K562 (cell line): ENCODE results near the gene CDC20. TPM values are rescaled to one million over a fixed set of nuclear protein-coding genes. Genes with fewer than 3 reads are reported as not detected.

Experiments
- BRD9 ChIP-seq: fragments of 450-650 bp; IDR thresholded peaks from 2 replicates; pipeline ENCODE4 v1.6.1; 2018; ENCODE audit warnings: low read depth; ENCODE audit not compliant: partially characterized antibody
- E4F1 ChIP-seq: fragments of 250-450 bp; sonication (Bioruptor Pico); IDR thresholded peaks from 2 replicates; pipeline ENCODE4 v1.5.0; 2021; ENCODE audit warnings: mild to moderate bottlenecking, borderline replicate concordance
- EP400 ChIP-seq: fragments of 450-650 bp; IDR thresholded peaks from 2 replicates; pipeline ENCODE4 v1.6.1; 2017; ENCODE audit warnings: antibody characterized with exemption, mild to moderate bottlenecking, moderate library complexity
- GTF2A2 ChIP-seq: IDR thresholded peaks from 2 replicates; pipeline ENCODE4 v1.6.1; 2016; ENCODE audit warnings: mild to moderate bottlenecking, missing genetic modification characterization, missing compliant biosample characterization
- GTF2B ChIP-seq: IDR thresholded peaks from 2 replicates; pipeline ENCODE4 v1.6.1; 2011; ENCODE audit not compliant: insufficient read length; ENCODE audit errors: extremely low read depth
- HNRNPH1 ChIP-seq: fragments of 200-400 bp; formaldehyde crosslinking; optimal IDR thresholded peaks from 2 replicates; pipeline ENCODE3; 2017; ENCODE audit warnings: low read depth, mild to moderate bottlenecking, low read length, moderate library complexity
- MNT ChIP-seq, 2 experiments: fragments of 450-650 bp; conservative IDR thresholded peaks; 2 replicates each; pipeline ENCODE4 v1.6.1; 2017; ENCODE audit warnings: mild to moderate bottlenecking in 2 of 2, moderate library complexity in 2 of 2
- PHF20 ChIP-seq: fragments of 450-650 bp; IDR thresholded peaks from 2 replicates; pipeline ENCODE4 v1.6.1; 2018; ENCODE audit not compliant: partially characterized antibody
- SMARCB1 ChIP-seq: IDR thresholded peaks from 2 replicates; pipeline ENCODE4 v1.6.1; 2011; ENCODE audit warnings: improper control_type of control experiment, low read depth; ENCODE audit not compliant: insufficient read length
- SRF ChIP-seq, 2 experiments: fragments of 250-450, 450-650 bp in 1 of 2; sonication (Bioruptor Pico) in 1 of 2; sonication (generic) in 1 of 2; formaldehyde crosslinking; IDR thresholded peaks; 2 replicates each; pipeline versions ENCODE4 v1.5.0 to v1.5.1; 2020 to 2022; ENCODE audit warnings: mild to moderate bottlenecking in 1 of 2, missing genetic modification reagents in 1 of 2
- TOE1 ChIP-seq, 2 experiments: fragments of 450-650 bp in 1 of 2; sonication (generic) in 1 of 2; formaldehyde crosslinking in 1 of 2; IDR thresholded peaks; 2 replicates each; pipeline versions ENCODE4 v1.7.1 to v1.8.0; 2016 to 2022; ENCODE audit warnings: borderline replicate concordance in 2 of 2, mild to moderate bottlenecking in 2 of 2, antibody characterized with exemption in 1 of 2, inconsistent platforms in 1 of 2, low read depth in 1 of 2, missing genetic modification reagents in 1 of 2, moderate library complexity in 1 of 2
- ZNF274 ChIP-seq: IDR thresholded peaks from 2 replicates; pipeline ENCODE4 v1.6.1; 2011; ENCODE audit warnings: low read depth, mild to moderate bottlenecking, low read length, moderate library complexity, borderline replicate concordance
- ZNF3 ChIP-seq: fragments of 250-450 bp; sonication (Bioruptor Pico); IDR thresholded peaks from 2 replicates; pipeline ENCODE4 v1.5.0; 2021; ENCODE audit warnings: mild to moderate bottlenecking, moderate library complexity
- ZNF316 ChIP-seq: fragments of 450-650 bp; IDR thresholded peaks from 2 replicates; pipeline ENCODE4 v1.6.1; 2016
- ZNF395 ChIP-seq: fragments of 200-800 bp; sonication (Bioruptor generic); IDR thresholded peaks from 2 replicates; pipeline ENCODE4 v1.6.1; 2017; ENCODE audit warnings: missing genetic modification characterization, missing compliant biosample characterization
- ZNF639 ChIP-seq, 2 experiments: fragments of 200-800 bp in 1 of 2; sonication (Bioruptor generic) in 1 of 2; sonication (generic) in 1 of 2; formaldehyde crosslinking in 1 of 2; IDR thresholded peaks in 1 of 2; conservative IDR thresholded peaks in 1 of 2; 2 replicates each; pipeline versions ENCODE4 v1.5.0 to v1.6.1; 2016 to 2020; ENCODE audit warnings: missing compliant biosample characterization in 1 of 2, missing genetic modification characterization in 1 of 2, missing genetic modification reagents in 1 of 2
- polyA plus RNA-seq, 8 experiments: library from polyadenylated mRNA; depleted of rRNA in 4 of 8; stranded (reverse) in 5 of 8; unstranded in 3 of 8; fragments of >200 nt; fragmentation: Nextera tagmentation in 2 of 8; fragmentation: Illumina TruSeq in 1 of 8; extraction: Ambion mirVana in 2 of 8; extraction: Trizol in 1 of 8; gene quantifications; 2 replicates each; pipeline versions ENCODE4 v1.2.1 to v1.2.3, GENCODE V29; 2011 to 2014; ENCODE audit warnings: inconsistent platforms in 1 of 8, missing spikeins in 1 of 8
- total RNA-seq, 7 experiments: library from RNA; depleted of rRNA in 6 of 7; stranded (reverse); fragments of >200 nt in 6 of 7; fragmentation: Illumina TruSeq in 2 of 7; extraction: Trizol in 2 of 7; gene quantifications; 2 replicates each; pipeline versions ENCODE4 v1.2.1 to v1.2.3, GENCODE V29; 2011 to 2021; ENCODE audit warnings: low replicate concordance in 1 of 7

CDC20 gene
- total and polyA plus RNA-seq, 9 of the 15 experiments (the other 6 are each of a cell fraction or from before 2014, with no cell fraction given), result 45.2 to 224 (median 121) TPM

- peak in 1 of 2 experiments; percentile 90; a peak in 2 of 4 replicates for TF ChIP-seq ZNF639 (CRISPR knock-in tag; conservative IDR thresholded peaks at IDR 0.05 in 1 of 2, IDR thresholded peaks at IDR 0.05 in 1 of 2)
- TF ChIP-seq ZNF316, result peak; percentile 81
- peak; percentile 70; the same call in 1 of the 2 replicates for TF ChIP-seq ZNF395 (CRISPR knock-in tag)
- no peak for TF ChIP-seq HNRNPH1
- TF ChIP-seq PHF20, result peak; percentile 67
- TF ChIP-seq E4F1 (CRISPR knock-in tag), result no peak
- no peak for TF ChIP-seq SMARCB1
- TF ChIP-seq GTF2B, result no peak
- peak; percentile 31 for TF ChIP-seq BRD9
- TF ChIP-seq SRF (CRISPR knock-in tag; IDR thresholded peaks at IDR 0.05), result peak in 1 of 2 experiments; percentile 36; a peak in 1 of 4 replicates
- no peak for TF ChIP-seq ZNF3 (CRISPR knock-in tag)
- TF ChIP-seq ZNF274, result no peak
- TF ChIP-seq GTF2A2, result no peak
- peak; percentile 73 for TF ChIP-seq TOE1 (IDR thresholded peaks at IDR 0.05; ENCODE audit: borderline replicate concordance)
- TF ChIP-seq TOE1 (CRISPR knock-in tag; IDR thresholded peaks at IDR 0.05; ENCODE audit: borderline replicate concordance, low read depth), result 0 out of 2 replicates have a peak, but pooled peaks have one; percentile 75
- TF ChIP-seq MNT (conservative IDR thresholded peaks at IDR 0.05), result peak; percentile 77 to 88
- peak; percentile 93 for TF ChIP-seq EP400
Measured at GRCh38 chr1:43367904-43368645, 9.3 kb downstream of the CDC20 start, which contains the start of gene ELOVL1 (continued).
